GM18498 (cell line): ENCODE results near the gene AKNAD1.
"Not testable (repeated sequence)": the region's sequence is repeated elsewhere in the genome, so short reads cannot be mapped to it uniquely, and the experiment has no call there.

Source experiments
- ATAC-seq: cut with Tn5 transposase; IDR thresholded peaks from one replicate; pipeline ENCODE4 v1.9.1; 2021; ENCODE audit warnings: mild to moderate bottlenecking, moderate library complexity; ENCODE audit not compliant: unreplicated experiment

Gene AKNAD1

GRCh38 chr1:108856994-108857393 lies at the start of gene AKNAD1:
TSS of gene AKNAD1 (minus strand) at chr1:108857094. CDS start at chr1:108852664, 4,430 bp downstream.
- ATAC-seq, result no peak

GRCh38 chr1:108901106-108901505 lies 44.2 kb upstream of the AKNAD1 start:
- no peak for ATAC-seq

GRCh38 chr1:108897865-108898720 lies 41.2 kb upstream of the AKNAD1 start:
- peak; percentile 65 for ATAC-seq

GRCh38 chr1:108896146-108897145 lies 39.6 kb upstream of the AKNAD1 start:
- no peak for ATAC-seq

- ATAC-seq, result no peak
Measured at GRCh38 chr1:108893141-108893530, 36.2 kb upstream of the AKNAD1 start.

- no peak for ATAC-seq
Measured at GRCh38 chr1:108892356-108893140, 35.7 kb upstream of the AKNAD1 start.

- no peak for ATAC-seq
Measured at GRCh38 chr1:108889706-108890384, 33.0 kb upstream of the AKNAD1 start.

- ATAC-seq, result not testable (repeated sequence)
Measured at GRCh38 chr1:108889006-108889645, 32.2 kb upstream of the AKNAD1 start.

GRCh38 chr1:108886292-108886691 lies 29.4 kb upstream of the AKNAD1 start:
- ATAC-seq, result no peak

- ATAC-seq, result no peak
Measured at GRCh38 chr1:108884968-108885367, 28.1 kb upstream of the AKNAD1 start.

- no peak for ATAC-seq
Measured at GRCh38 chr1:108882837-108883236, 25.9 kb upstream of the AKNAD1 start.

- ATAC-seq, result no peak
Measured at GRCh38 chr1:108881369-108881768, 24.5 kb upstream of the AKNAD1 start.

- no peak for ATAC-seq
Measured at GRCh38 chr1:108880850-108881249, 24.0 kb upstream of the AKNAD1 start.

- ATAC-seq, result no peak
Measured at GRCh38 chr1:108878678-108879077, 21.8 kb upstream of the AKNAD1 start.

GRCh38 chr1:108878160-108878469 lies 21.2 kb upstream of the AKNAD1 start:
- no peak for ATAC-seq

GRCh38 chr1:108877348-108878159 lies 20.7 kb upstream of the AKNAD1 start:
- ATAC-seq, result no peak

GRCh38 chr1:108871050-108871724 lies 14.3 kb upstream of the AKNAD1 start:
- no peak for ATAC-seq

- ATAC-seq, result no peak
Measured at GRCh38 chr1:108865316-108865910, 8.5 kb upstream of the AKNAD1 start.
